ENCODE measurements around the gene FMN1. TPM values are rescaled to one million over a fixed set of nuclear protein-coding genes. Genes with fewer than 3 reads are reported as not detected.

The FMN1 gene
- total RNA-seq, 1 donor from 2014 or later = 4.6 TPM

- ATAC-seq = peak; percentile 83
These were observed 316.2 kb downstream of the FMN1 start for GRCh38 chr15:32878342-32878741.

- no peak for ATAC-seq
These were observed 317.1 kb downstream of the FMN1 start for GRCh38 chr15:32877252-32878019.

GRCh38 chr15:32873284-32874114 is 321.0 kb downstream of the FMN1 start:
- ATAC-seq = no peak

- no peak for ATAC-seq
These were observed 321.8 kb downstream of the FMN1 start for GRCh38 chr15:32872621-32873283.

GRCh38 chr15:32871883-32872282 is 322.6 kb downstream of the FMN1 start:
- ATAC-seq = no peak

- peak; percentile 77 for ATAC-seq
These were observed 324.1 kb downstream of the FMN1 start for GRCh38 chr15:32870240-32871033.

GRCh38 chr15:32869776-32870175 is 324.7 kb downstream of the FMN1 start:
- no peak for ATAC-seq

- ATAC-seq = peak; percentile 57
These were observed 327.2 kb downstream of the FMN1 start for GRCh38 chr15:32867313-32867626.

- ATAC-seq = no peak
These were observed 327.8 kb downstream of the FMN1 start for GRCh38 chr15:32866454-32867312.

- ATAC-seq = no peak
These were observed 329.7 kb downstream of the FMN1 start for GRCh38 chr15:32864841-32865240.

GRCh38 chr15:32864051-32864450 is 330.5 kb downstream of the FMN1 start:
- ATAC-seq = no peak

- ATAC-seq = no peak
These were observed 332.8 kb downstream of the FMN1 start for GRCh38 chr15:32861761-32862160.

- ATAC-seq = no peak
These were observed 333.3 kb downstream of the FMN1 start for GRCh38 chr15:32861174-32861573.

GRCh38 chr15:32859996-32860395 is 334.5 kb downstream of the FMN1 start:
- ATAC-seq = no peak

GRCh38 chr15:32859251-32859650 is 335.3 kb downstream of the FMN1 start:
- no peak for ATAC-seq

GRCh38 chr15:32857732-32858131 is 336.8 kb downstream of the FMN1 start:
- ATAC-seq = no peak

- ATAC-seq = no peak
These were observed 337.8 kb downstream of the FMN1 start for GRCh38 chr15:32856753-32857152.

- peak; percentile 79 for ATAC-seq
These were observed 338.6 kb downstream of the FMN1 start for GRCh38 chr15:32855942-32856341.

GRCh38 chr15:32853592-32853991 is 340.9 kb downstream of the FMN1 start:
- no peak for ATAC-seq

- ATAC-seq = no peak
These were observed 341.7 kb downstream of the FMN1 start for GRCh38 chr15:32852771-32853170.

GRCh38 chr15:32852017-32852416 is 342.5 kb downstream of the FMN1 start:
- ATAC-seq = no peak

GRCh38 chr15:32851572-32851971 is 342.9 kb downstream of the FMN1 start:
- ATAC-seq = no peak

Measured in esophagus mucosa (tissue), 1 donor.